A549 (cell line): Measurements from ENCODE around the gene ADSL. TPM values are rescaled to one million over a fixed set of nuclear protein-coding genes. Genes with fewer than 3 reads are reported as not detected.

Source experiments
- ATAC-seq, 2 experiments: fragments of 200-7000 bp in 1 of 2; fragments of >200 bp in 1 of 2; cut with Nextera tagmentation in 1 of 2; cut with Tn5 transposase in 1 of 2; 3 replicates each; pipeline versions ENCODE4 v1.8.0 to v1.9.1; 2018 to 2020; ENCODE audit warnings: mild to moderate bottlenecking in 1 of 2, moderate library complexity in 1 of 2
- CTCF ChIA-PET: fragments of 300-600 bp; sonication (Branson Sonifier 250); formaldehyde crosslinking; extraction: SDS; loops from one replicate; lab custom pipeline; 2021; ENCODE audit warnings: antibody characterized with exemption, inconsistent platforms; lab: Yijun Ruan, JAX
- POLR2A ChIA-PET: fragments of 350-600 bp; formaldehyde crosslinking; extraction: SDS; loops from one replicate; lab custom pipeline; 2021; ENCODE audit warnings: antibody characterized with exemption, inconsistent platforms; lab: Yijun Ruan, JAX
- DNase-seq, 2 experiments: peaks; one replicate each; pipeline versions ENCODE4 v3.0.0 to v3.0.0-alpha.2; 2011 to 2016; ENCODE audit warnings: low read depth in 1 of 2, low spot score in 1 of 2
- FAIRE-seq: peaks from 2 replicates; lab custom pipeline; 2011; peaks lifted over from hg19 to GRCh38; lab: Jason Lieb, UNC
- H3K27ac ChIP-seq, 2 experiments: fragments of >200 bp; sonication (Bioruptor Twin); formaldehyde crosslinking; 3 replicates each; pipeline ENCODE4 v1.5.1; 2016 to 2017
- H3K4me1 ChIP-seq: fragments of >200 bp; sonication (Bioruptor Twin); formaldehyde crosslinking; 3 replicates; pipeline ENCODE4 v1.6.1; 2016
- H3K4me2 ChIP-seq: fragments of >200 bp; sonication (Bioruptor Twin); formaldehyde crosslinking; 3 replicates; pipeline ENCODE4 v1.6.1; 2016
- H3K4me3 ChIP-seq: fragments of >200 bp; sonication (Bioruptor Twin); formaldehyde crosslinking; 3 replicates; pipeline ENCODE4 v1.5.1; 2016
- H3K9me3 ChIP-seq: fragments of >200 bp; sonication (Bioruptor Twin); formaldehyde crosslinking; 3 replicates; pipeline ENCODE4 v1.6.1; 2016
- ATOH8 ChIP-seq: fragments of 250-450 bp; sonication (Bioruptor Pico); IDR thresholded peaks from 2 replicates; pipeline ENCODE4 v1.5.0; 2020; ENCODE audit warnings: low read depth, mild to moderate bottlenecking, moderate library complexity
- BHLHE40 ChIP-seq: IDR thresholded peaks from 2 replicates; pipeline ENCODE4 v1.6.1; 2012; ENCODE audit warnings: low read depth, low read length, inconsistent platforms
- ESRRA ChIP-seq: fragments of 150-350 bp; IDR thresholded peaks from 2 replicates; pipeline ENCODE4 v1.6.1; 2014; ENCODE audit warnings: mild to moderate bottlenecking, low read length, borderline replicate concordance
- HOXB13 ChIP-seq: fragments of 250-450 bp; sonication (Bioruptor Pico); IDR thresholded peaks from 2 replicates; pipeline ENCODE4 v1.5.0; 2020; ENCODE audit warnings: low read depth, mild to moderate bottlenecking, moderate library complexity
- HOXB5 ChIP-seq: fragments of 250-450 bp; sonication (Bioruptor Pico); IDR thresholded peaks from 2 replicates; pipeline ENCODE4 v1.5.0; 2020; ENCODE audit warnings: mild to moderate bottlenecking, moderate library complexity
- JUNB ChIP-seq: fragments of >200 bp; sonication (Bioruptor Twin); formaldehyde crosslinking; IDR thresholded peaks from 2 replicates; pipeline ENCODE4 v1.6.1; 2016
- MAFK ChIP-seq: fragments of 450-650 bp; IDR thresholded peaks from 2 replicates; pipeline ENCODE4 v1.6.1; 2014; ENCODE audit not compliant: partially characterized antibody
- MAX ChIP-seq: IDR thresholded peaks from 2 replicates; pipeline ENCODE4 v1.6.1; 2012
- NR3C1 ChIP-seq: fragments of >200 bp; sonication (Bioruptor Twin); formaldehyde crosslinking; IDR thresholded peaks from 3 replicates; pipeline ENCODE4 v1.6.1; 2017
- RAD21 ChIP-seq, 2 experiments: fragments of >200 bp in 1 of 2; sonication (Bioruptor Twin) in 1 of 2; formaldehyde crosslinking in 1 of 2; IDR thresholded peaks in 1 of 2; conservative IDR thresholded peaks in 1 of 2; 2 replicates in 1 of 2; 3 replicates in 1 of 2; pipeline ENCODE4 v1.6.1; 2012 to 2018; ENCODE audit warnings: inconsistent platforms in 1 of 2
- REST ChIP-seq: fragments of 200-600 bp; sonication (generic); IDR thresholded peaks from 2 replicates; pipeline ENCODE4 v1.6.1; 2016; ENCODE audit warnings: antibody characterized with exemption, mild to moderate bottlenecking, moderate library complexity
- SMC3 ChIP-seq: fragments of >200 bp; sonication (Bioruptor Twin); formaldehyde crosslinking; IDR thresholded peaks from 3 replicates; pipeline ENCODE4 v1.6.1; 2018; ENCODE audit warnings: inconsistent platforms
- TFCP2L1 ChIP-seq: fragments of 250-450 bp; sonication (Bioruptor Pico); IDR thresholded peaks from 2 replicates; pipeline ENCODE4 v1.5.0; 2021; ENCODE audit warnings: mild to moderate bottlenecking
- ZFP36 ChIP-seq: fragments of 450-650 bp; IDR thresholded peaks from 2 replicates; pipeline ENCODE4 v1.6.1; 2014; ENCODE audit warnings: borderline replicate concordance; ENCODE audit not compliant: partially characterized antibody
- ZSCAN20 ChIP-seq: fragments of 250-450 bp; sonication (Bioruptor Pico); IDR thresholded peaks from 2 replicates; pipeline ENCODE4 v1.8.0; 2022; ENCODE audit warnings: mild to moderate bottlenecking, moderate library complexity
- WGBS: methylation state at CpG from one replicate; pipeline ENCODE4 v1.1.6; 2017; ENCODE audit errors: missing lambda C conversion rate; 5-methylcytosine and 5-hydroxymethylcytosine counted together
- polyA plus RNA-seq, 4 experiments: library from polyadenylated mRNA; depleted of rRNA in 3 of 4; stranded (reverse); fragments of >200 nt; fragmentation: RNase III in 1 of 4; extraction: RNeasy Plus Mini Kit Qiagen cat#74134 plus additional on column Dnase treatment in 1 of 4; gene quantifications; 2 replicates in 3 of 4; 3 replicates in 1 of 4; pipeline ENCODE4 v1.2.3, GENCODE V29; 2011 to 2017

Gene ADSL
- polyA plus RNA-seq, 2 of the 4 experiments (the other 2 are of a cell fraction): 85.6 to 126 TPM

- Histone ChIP-seq H3K9me3 (no peaks in the 10 kb centered on the region), H3K4me1 (no peaks in the 10 kb centered on the region), H3K4me3 (no peak overlapping the region), H3K27ac (no peak overlapping the region), H3K4me2 (no peak overlapping the region)
- WGBS: 83% methylated on average over 5 of the region's 5 CpGs
- DNase-seq (no peak), ATAC-seq (no peak), FAIRE-seq (no peak)
- no peak for TF ChIP-seq ZSCAN20 (CRISPR knock-in tag)
- TF ChIP-seq ESRRA: no peak
- no peak for TF ChIP-seq HOXB13 (CRISPR knock-in tag)
- TF ChIP-seq RAD21 (conservative IDR thresholded peaks at IDR 0.05 in 1 of 2, IDR thresholded peaks at IDR 0.05 in 1 of 2): no peak
- TF ChIP-seq MAFK: no peak
- TF ChIP-seq TFCP2L1 (CRISPR knock-in tag): no peak
- TF ChIP-seq ATOH8: no peak
- CTCF ChIA-PET: interaction anchor here (1.4 kb wide), 1 partner anchor 8 kb away, joined by 3 read pairs; no protein-coding TSS in a partner anchor
- POLR2A ChIA-PET: no interaction called here
Observed at GRCh38 chr22:40423310-40423688, 77.0 kb downstream of the ADSL start.

- no peak for FAIRE-seq
- TF ChIP-seq BHLHE40 (no peak), NR3C1 (no peak), REST (no peak)
- no peak overlapping the region for H3K4me2 ChIP-seq
- ChIA-PET CTCF (interaction anchor here (0.9 to 2.7 kb wide), 4 partner anchors 9 to 223 kb away, joined by 3 to 25 read pairs (median 4); no protein-coding TSS in a partner anchor), POLR2A (interaction anchor here (0.6 kb wide), 1 partner anchor 223 kb away, joined by 3 read pairs; no protein-coding TSS in a partner anchor)
- H3K27ac ChIP-seq: no peak overlapping the region
- H3K9me3 ChIP-seq: no peaks in the 10 kb centered on the region
- H3K4me3 ChIP-seq: no peak overlapping the region
- ATAC-seq: no peak
- no peak for DNase-seq
- no peaks in the 10 kb centered on the region for H3K4me1 ChIP-seq
- WGBS: 94% methylated on average over 12 of the region's 17 CpGs
Observed at GRCh38 chr22:40423882-40424640, 77.8 kb downstream of the ADSL start.

- CTCF ChIA-PET: interaction anchor here (0.5 to 2.7 kb wide), 4 partner anchors 12 to 222 kb away, joined by 3 to 25 read pairs (median 4); no protein-coding TSS in a partner anchor
- ATAC-seq: no peak
Observed at GRCh38 chr22:40425082-40425481, 78.8 kb downstream of the ADSL start.

More at GRCh38 chr22:40425082-40425481, 78.8 kb downstream of the ADSL start:
- H3K4me2 ChIP-seq: no peak overlapping the region
- no peaks in the 10 kb centered on the region for H3K9me3 ChIP-seq
- WGBS: 87% methylated on average over 3 of the region's 5 CpGs
- H3K27ac ChIP-seq: no peak overlapping the region
- no peaks in the 10 kb centered on the region for H3K4me1 ChIP-seq
- POLR2A ChIA-PET: interaction anchor here (0.6 kb wide), 1 partner anchor 434 kb away, joined by 8 read pairs; no protein-coding TSS in a partner anchor
- FAIRE-seq: no peak
- no peak for DNase-seq
- no peak overlapping the region for H3K4me3 ChIP-seq
- TF ChIP-seq MAX (no peak), HOXB5 (no peak), TFCP2L1 (CRISPR knock-in tag) (no peak), JUNB (no peak), ZFP36 (no peak), SMC3 (no peak)
